ENCODE measurements around the gene BCL6B. TPM values are rescaled to one million over a fixed set of nuclear protein-coding genes. Genes with fewer than 3 reads are reported as not detected.
"Not testable (repeated sequence)": the region's sequence is repeated elsewhere in the genome, so short reads cannot be mapped to it uniquely, and the experiment has no call there.

Gene BCL6B
- total and polyA plus RNA-seq, 10 of the 15 experiments (the other 5 are each of a cell fraction or from before 2014, with no cell fraction given) = 0.06 to 0.85 (median 0.11) TPM; not detected in 1

DNA sequence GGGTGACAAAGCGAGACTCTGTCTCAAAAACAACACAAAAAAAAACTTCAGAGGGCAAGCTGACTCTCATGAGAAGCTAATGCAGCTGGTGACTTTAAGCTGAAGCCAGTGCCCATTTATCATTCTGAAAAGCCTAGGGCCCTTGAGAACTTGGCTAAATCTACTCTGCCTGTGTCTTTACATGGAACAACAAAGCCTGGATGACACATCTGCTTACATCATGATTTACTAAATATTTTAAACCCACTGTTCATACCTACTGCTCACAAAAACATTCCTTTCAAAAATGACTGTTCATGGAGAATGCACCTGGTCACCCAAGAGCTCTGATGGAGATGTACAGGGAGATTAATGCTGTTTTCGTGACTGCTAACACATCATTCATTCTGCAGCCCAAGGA lies 33.1 kb upstream of the BCL6B start:
- ChIA-PET POLR2A (no interaction called here), CTCF (interaction anchor here (1.4 to 2.4 kb wide), 2 partner anchors 14 to 75 kb away, joined by 4 to 17 read pairs; no protein-coding TSS in a partner anchor)

DNA sequence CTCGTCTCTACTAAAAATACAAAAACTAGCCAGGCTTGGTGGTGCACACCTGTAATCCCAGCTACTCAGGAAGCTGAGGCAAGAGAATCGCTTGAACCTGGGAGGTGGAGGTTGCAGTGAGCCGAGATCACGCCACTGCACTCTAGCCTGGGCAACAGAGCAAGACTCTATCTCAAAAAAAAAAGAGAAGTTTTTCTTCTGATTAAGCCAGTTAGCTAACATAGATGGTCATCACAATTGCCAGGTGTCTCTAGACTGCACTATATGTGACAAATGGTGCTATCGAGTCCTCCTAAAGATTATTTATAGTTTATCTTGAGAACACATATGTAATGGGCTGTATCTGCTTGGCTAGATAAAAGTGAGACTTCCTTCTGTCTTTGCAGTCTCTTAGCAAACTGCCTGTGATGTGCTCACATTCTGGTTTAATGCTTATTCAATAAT lies 29.2 kb upstream of the BCL6B start:
- H3K9me3 ChIP-seq (replicated peaks; ENCODE audit: control insufficient read depth, insufficient read depth, low read length); ATAC-seq; H3K27ac ChIP-seq (ENCODE audit: control insufficient read depth, insufficient read depth); H3K79me2 ChIP-seq (ENCODE audit: control insufficient read depth, insufficient read depth, low read length); DNase-seq (ENCODE audit: low read depth, low spot score); H4K20me1 ChIP-seq (ENCODE audit: control insufficient read depth, insufficient read depth); BruUV-seq (replicated peaks); FAIRE-seq; H3K4me3 ChIP-seq; H3K4me2 ChIP-seq (ENCODE audit: control insufficient read depth, insufficient read depth); H2AFZ ChIP-seq (ENCODE audit: control insufficient read depth, low read depth, low read length); H3K9ac ChIP-seq (ENCODE audit: control insufficient read depth, insufficient read depth, low read length); in situ Hi-C loops (cut with MboI); H3K27me3 ChIP-seq (replicated peaks in 1 of 2; ENCODE audit: control insufficient read depth in 2 of 2, insufficient read depth in 2 of 2, low read length in 1 of 2); H3K4me1 ChIP-seq (ENCODE audit: control insufficient read depth, insufficient read depth, low read length); H3K36me3 ChIP-seq (ENCODE audit: control insufficient read depth in 2 of 2, insufficient read depth in 2 of 2, low read length in 1 of 2); RAD21 ChIA-PET (ENCODE audit: unreplicated experiment); intact Hi-C loops (cut with micrococcal nuclease; ENCODE audit: unreplicated experiment): not testable (repeated sequence)
- SMC1A ChIA-PET (ENCODE audit: uncharacterized antibody, unreplicated experiment) = interaction anchor here (0.9 to 1.3 kb wide), 2 partner anchors 9 to 83 kb away, joined by 3 read pairs; no protein-coding TSS in a partner anchor
- 68% methylated on average over 5 of the region's 5 CpGs for WGBS (ENCODE audit: insufficient coverage, insufficient replicate concordance, low lambda C conversion rate, missing lambda C conversion rate)
- CTCF ChIA-PET = interaction anchor here (2.3 kb wide), 1 partner anchor 11 kb away, joined by 9 read pairs; no protein-coding TSS in a partner anchor
- POLR2A ChIA-PET = interaction anchor here (0.6 kb wide), 1 partner anchor 205 kb away, joined by 3 read pairs; no protein-coding TSS in a partner anchor

More for the DNA sequence above, 33.1 kb upstream of the BCL6B start:
- no TSS peak for BruUV-seq (replicated peaks)
- RAD21 ChIA-PET (ENCODE audit: unreplicated experiment) = no interaction called here
- TF ChIP-seq, protein P1, sequence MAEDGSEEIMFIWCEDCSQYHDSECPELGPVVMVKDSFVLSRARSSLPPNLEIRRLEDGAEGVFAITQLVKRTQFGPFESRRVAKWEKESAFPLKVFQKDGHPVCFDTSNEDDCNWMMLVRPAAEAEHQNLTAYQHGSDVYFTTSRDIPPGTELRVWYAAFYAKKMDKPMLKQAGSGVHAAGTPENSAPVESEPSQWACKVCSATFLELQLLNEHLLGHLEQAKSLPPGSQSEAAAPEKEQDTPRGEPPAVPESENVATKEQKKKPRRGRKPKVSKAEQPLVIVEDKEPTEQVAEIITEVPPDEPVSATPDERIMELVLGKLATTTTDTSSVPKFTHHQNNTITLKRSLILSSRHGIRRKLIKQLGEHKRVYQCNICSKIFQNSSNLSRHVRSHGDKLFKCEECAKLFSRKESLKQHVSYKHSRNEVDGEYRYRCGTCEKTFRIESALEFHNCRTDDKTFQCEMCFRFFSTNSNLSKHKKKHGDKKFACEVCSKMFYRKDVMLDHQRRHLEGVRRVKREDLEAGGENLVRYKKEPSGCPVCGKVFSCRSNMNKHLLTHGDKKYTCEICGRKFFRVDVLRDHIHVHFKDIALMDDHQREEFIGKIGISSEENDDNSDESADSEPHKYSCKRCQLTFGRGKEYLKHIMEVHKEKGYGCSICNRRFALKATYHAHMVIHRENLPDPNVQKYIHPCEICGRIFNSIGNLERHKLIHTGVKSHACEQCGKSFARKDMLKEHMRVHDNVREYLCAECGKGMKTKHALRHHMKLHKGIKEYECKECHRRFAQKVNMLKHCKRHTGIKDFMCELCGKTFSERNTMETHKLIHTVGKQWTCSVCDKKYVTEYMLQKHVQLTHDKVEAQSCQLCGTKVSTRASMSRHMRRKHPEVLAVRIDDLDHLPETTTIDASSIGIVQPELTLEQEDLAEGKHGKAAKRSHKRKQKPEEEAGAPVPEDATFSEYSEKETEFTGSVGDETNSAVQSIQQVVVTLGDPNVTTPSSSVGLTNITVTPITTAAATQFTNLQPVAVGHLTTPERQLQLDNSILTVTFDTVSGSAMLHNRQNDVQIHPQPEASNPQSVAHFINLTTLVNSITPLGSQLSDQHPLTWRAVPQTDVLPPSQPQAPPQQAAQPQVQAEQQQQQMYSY (CRISPR knock-in tag; IDR thresholded peaks at IDR 0.05) = no peak
- no peak for TF ChIP-seq CBFB (IDR thresholded peaks at IDR 0.05; ENCODE audit: low read depth)
- TF ChIP-seq SPI1 (IDR thresholded peaks at IDR 0.05; ENCODE audit: borderline replicate concordance, insufficient read depth, low read depth, low read length) = no peak
- TF ChIP-seq, protein P2, sequence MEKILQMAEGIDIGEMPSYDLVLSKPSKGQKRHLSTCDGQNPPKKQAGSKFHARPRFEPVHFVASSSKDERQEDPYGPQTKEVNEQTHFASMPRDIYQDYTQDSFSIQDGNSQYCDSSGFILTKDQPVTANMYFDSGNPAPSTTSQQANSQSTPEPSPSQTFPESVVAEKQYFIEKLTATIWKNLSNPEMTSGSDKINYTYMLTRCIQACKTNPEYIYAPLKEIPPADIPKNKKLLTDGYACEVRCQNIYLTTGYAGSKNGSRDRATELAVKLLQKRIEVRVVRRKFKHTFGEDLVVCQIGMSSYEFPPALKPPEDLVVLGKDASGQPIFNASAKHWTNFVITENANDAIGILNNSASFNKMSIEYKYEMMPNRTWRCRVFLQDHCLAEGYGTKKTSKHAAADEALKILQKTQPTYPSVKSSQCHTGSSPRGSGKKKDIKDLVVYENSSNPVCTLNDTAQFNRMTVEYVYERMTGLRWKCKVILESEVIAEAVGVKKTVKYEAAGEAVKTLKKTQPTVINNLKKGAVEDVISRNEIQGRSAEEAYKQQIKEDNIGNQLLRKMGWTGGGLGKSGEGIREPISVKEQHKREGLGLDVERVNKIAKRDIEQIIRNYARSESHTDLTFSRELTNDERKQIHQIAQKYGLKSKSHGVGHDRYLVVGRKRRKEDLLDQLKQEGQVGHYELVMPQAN (conservative IDR thresholded peaks at IDR 0.05) = no peak
- SMC1A ChIA-PET (ENCODE audit: uncharacterized antibody, unreplicated experiment) = interaction anchor here (2.2 kb wide), 1 partner anchor 15 kb away, joined by 5 read pairs; no protein-coding TSS in a partner anchor
- Histone ChIP-seq H2AFZ (ENCODE audit: control insufficient read depth, low read depth, low read length) (no peak overlapping the region), H3K9me3 (replicated peaks; ENCODE audit: control insufficient read depth, insufficient read depth, low read length) (no peaks in the 10 kb centered on the region), H3K9ac (ENCODE audit: control insufficient read depth, insufficient read depth, low read length) (no peak overlapping the region), H3K4me1 (ENCODE audit: control insufficient read depth, insufficient read depth, low read length) (no peaks in the 10 kb centered on the region), H3K27ac (ENCODE audit: control insufficient read depth, insufficient read depth) (no peak overlapping the region), H3K79me2 (ENCODE audit: control insufficient read depth, insufficient read depth, low read length) (no peaks in the 10 kb centered on the region), H3K27me3 (replicated peaks in 1 of 2; ENCODE audit: control insufficient read depth in 2 of 2, insufficient read depth in 2 of 2, low read length in 1 of 2) (no peaks in the 10 kb centered on the region), H3K4me2 (ENCODE audit: control insufficient read depth, insufficient read depth) (no peak overlapping the region), H3K36me3 (ENCODE audit: control insufficient read depth in 2 of 2, insufficient read depth in 2 of 2, low read length in 1 of 2) (no peaks in the 10 kb centered on the region), H3K4me3 (no peak overlapping the region), H4K20me1 (ENCODE audit: control insufficient read depth, insufficient read depth) (no peaks in the 10 kb centered on the region)
- FAIRE-seq = no peak
- intact Hi-C loops (cut with micrococcal nuclease; ENCODE audit: unreplicated experiment) = no loop called here
- DNase-seq (ENCODE audit: low read depth, low spot score) = no peak
- 79% methylated on average over 2 of the region's 2 CpGs for WGBS (ENCODE audit: insufficient coverage, insufficient replicate concordance, low lambda C conversion rate, missing lambda C conversion rate)
- in situ Hi-C loops (cut with MboI) = no loop called here
- no peak for ATAC-seq

Measured in GM12878 (cell line).